ENCODE results near the gene ARL5C. TPM values are rescaled to one million over a fixed set of nuclear protein-coding genes. Genes with fewer than 3 reads are reported as not detected.

The ARL5C gene
- total RNA-seq, 2 experiments from 2014 or later, result 0.16 to 0.65 TPM

DNA sequence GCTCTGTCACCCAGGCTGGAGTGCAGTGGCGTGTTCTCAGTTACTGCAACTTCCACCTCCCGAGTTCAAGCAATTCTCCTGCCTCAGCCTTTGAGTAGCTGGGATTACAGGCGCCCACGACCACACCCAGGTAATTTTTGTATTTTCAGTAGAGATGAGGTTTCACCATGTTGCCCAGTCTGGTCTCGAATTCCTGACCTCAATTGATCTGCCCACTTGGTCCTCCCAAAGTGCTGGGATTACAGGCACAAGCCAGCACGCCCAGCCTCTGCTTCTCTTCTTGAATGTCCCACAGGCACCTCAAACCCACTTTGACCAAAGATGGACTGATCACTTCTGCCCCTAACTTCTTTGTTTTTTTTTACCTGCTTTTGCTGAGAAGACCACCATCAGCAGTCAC, 4.6 kb upstream of the ARL5C start:
- H2AFZ ChIP-seq (ENCODE audit: low read length), result peak overlapping the region; percentile 54; the same call in 1 of the 2 replicates
- TF ChIP-seq EZH2phosphoT487 (IDR thresholded peaks at IDR 0.05; ENCODE audit: borderline replicate concordance, low read depth, low read length), result no peak
- TF ChIP-seq CTCF (conservative IDR thresholded peaks at IDR 0.05; ENCODE audit: low read length), result no peak
- H3K9me3 ChIP-seq (ENCODE audit: low read length), result peaks cover 3% of the 10 kb centered on the region; the same call in 1 of the 2 replicates
- intact Hi-C loops (cut with micrococcal nuclease; ENCODE audit: unreplicated experiment), result no loop called here
- H3K4me2 ChIP-seq (ENCODE audit: low read length), result peak overlapping the region; percentile 62
- H3K27ac ChIP-seq (ENCODE audit: low read depth, low read length, poor library complexity, severe bottlenecking), result peak overlapping the region; percentile 89
- H4K20me1 ChIP-seq (ENCODE audit: insufficient read depth, low read length), result no peaks in the 10 kb centered on the region
- H3K79me2 ChIP-seq (ENCODE audit: insufficient read depth, low read depth, low read length), result no peaks in the 10 kb centered on the region
- DNase-seq (ENCODE audit: low spot score), result no peak
- no TSS peak for BruUV-seq (replicated peaks)
- H3K36me3 ChIP-seq (ENCODE audit: insufficient read depth, low read length), result peaks cover 11% of the 10 kb centered on the region; the same call in 1 of the 2 replicates
- POLR2A ChIA-PET, result interaction anchor here (0.6 to 2.9 kb wide), 4 partner anchors 17 to 429 kb away, joined by 4 to 8 read pairs (median 6); no protein-coding TSS in a partner anchor
- peak overlapping the region; percentile 43 for H3K4me3 ChIP-seq (ENCODE audit: low read depth, low read length, poor library complexity, severe bottlenecking)
- no peaks in the 10 kb centered on the region for H3K9me2 ChIP-seq (ENCODE audit: insufficient read depth, low read length)
- CTCF ChIA-PET (ENCODE audit: unreplicated experiment), result no interaction called here
- peaks cover 87% of the 10 kb centered on the region for H3K4me1 ChIP-seq (ENCODE audit: insufficient read depth, low read length, poor library complexity, severe bottlenecking)

- intact Hi-C loops (cut with micrococcal nuclease; ENCODE audit: unreplicated experiment), result no loop called here
- POLR2A ChIA-PET, result interaction anchor here (0.6 to 2.9 kb wide), 3 partner anchors 16 to 294 kb away, joined by 3 to 8 read pairs (median 5); no protein-coding TSS in a partner anchor
- H3K36me3 ChIP-seq (ENCODE audit: insufficient read depth, low read length), result peaks cover 6% of the 10 kb centered on the region; the same call in 1 of the 2 replicates
- no TSS peak for BruUV-seq (replicated peaks)
- no peaks in the 10 kb centered on the region for H4K20me1 ChIP-seq (ENCODE audit: insufficient read depth, low read length)
- H3K4me2 ChIP-seq (ENCODE audit: low read length), result peak overlapping the region; percentile 62
- DNase-seq (ENCODE audit: low spot score), result peak; percentile 74
- no peaks in the 10 kb centered on the region for H3K9me2 ChIP-seq (ENCODE audit: insufficient read depth, low read length)
- peak overlapping the region; percentile 43 for H3K4me3 ChIP-seq (ENCODE audit: low read depth, low read length, poor library complexity, severe bottlenecking)
- TF ChIP-seq EZH2phosphoT487 (IDR thresholded peaks at IDR 0.05; ENCODE audit: borderline replicate concordance, low read depth, low read length) (no peak), CTCF (conservative IDR thresholded peaks at IDR 0.05; ENCODE audit: low read length) (no peak)
- peaks cover 88% of the 10 kb centered on the region for H3K4me1 ChIP-seq (ENCODE audit: insufficient read depth, low read length, poor library complexity, severe bottlenecking)
- H3K9me3 ChIP-seq (ENCODE audit: low read length), result peaks cover 3% of the 10 kb centered on the region; the same call in 1 of the 2 replicates
- peak overlapping the region; percentile 89 for H3K27ac ChIP-seq (ENCODE audit: low read depth, low read length, poor library complexity, severe bottlenecking)
- CTCF ChIA-PET (ENCODE audit: unreplicated experiment), result no interaction called here
- H3K79me2 ChIP-seq (ENCODE audit: insufficient read depth, low read depth, low read length), result no peaks in the 10 kb centered on the region
- H2AFZ ChIP-seq (ENCODE audit: low read length), result peak overlapping the region; percentile 54; the same call in 1 of the 2 replicates
Observed at GRCh38 chr17:39170109-39170508, 4.1 kb upstream of the ARL5C start.

GRCh38 chr17:39169518-39169917, 3.6 kb upstream of the ARL5C start:
- Histone ChIP-seq H3K79me2 (ENCODE audit: insufficient read depth, low read depth, low read length) (no peaks in the 10 kb centered on the region), H3K9me3 (ENCODE audit: low read length) (peaks cover 3% of the 10 kb centered on the region; the same call in 1 of the 2 replicates), H3K4me1 (ENCODE audit: insufficient read depth, low read length, poor library complexity, severe bottlenecking) (peaks cover 88% of the 10 kb centered on the region), H3K9me2 (ENCODE audit: insufficient read depth, low read length) (no peaks in the 10 kb centered on the region), H3K4me3 (ENCODE audit: low read depth, low read length, poor library complexity, severe bottlenecking) (no peak overlapping the region), H2AFZ (ENCODE audit: low read length) (no peak overlapping the region), H3K27ac (ENCODE audit: low read depth, low read length, poor library complexity, severe bottlenecking) (peak overlapping the region; percentile 89), H4K20me1 (ENCODE audit: insufficient read depth, low read length) (no peaks in the 10 kb centered on the region), H3K36me3 (ENCODE audit: insufficient read depth, low read length) (peaks cover under 1% of the 10 kb centered on the region; the same call in 1 of the 2 replicates), H3K4me2 (ENCODE audit: low read length) (peak overlapping the region; percentile 62)
- ChIA-PET POLR2A (interaction anchor here (0.6 to 2.9 kb wide), 3 partner anchors 16 to 112 kb away, joined by 3 to 8 read pairs (median 6); no protein-coding TSS in a partner anchor), CTCF (ENCODE audit: unreplicated experiment) (no interaction called here)
- no peak for DNase-seq (ENCODE audit: low spot score)
- no TSS peak for BruUV-seq (replicated peaks)
- intact Hi-C loops (cut with micrococcal nuclease; ENCODE audit: unreplicated experiment), result no loop called here
- TF ChIP-seq CTCF (conservative IDR thresholded peaks at IDR 0.05; ENCODE audit: low read length) (no peak), EZH2phosphoT487 (IDR thresholded peaks at IDR 0.05; ENCODE audit: borderline replicate concordance, low read depth, low read length) (no peak)
